ENCODE measurements around the gene FZD1.

GRCh38 chr7:91313113-91313512, 48.9 kb downstream of the FZD1 start:
- TF ChIP-seq CTCF (IDR thresholded peaks at IDR 0.05 in 8 of 11, conservative IDR thresholded peaks at IDR 0.05 in 3 of 11) (no peak), POLR2AphosphoS5 (IDR thresholded peaks at IDR 0.05) (no peak)
